ENCODE measurements around the gene PAQR6. TPM values are rescaled to one million over a fixed set of nuclear protein-coding genes. Genes with fewer than 3 reads are reported as not detected.

The PAQR6 gene
- total RNA-seq, 1 experiment from 2014 or later: 7.2 TPM

DNA sequence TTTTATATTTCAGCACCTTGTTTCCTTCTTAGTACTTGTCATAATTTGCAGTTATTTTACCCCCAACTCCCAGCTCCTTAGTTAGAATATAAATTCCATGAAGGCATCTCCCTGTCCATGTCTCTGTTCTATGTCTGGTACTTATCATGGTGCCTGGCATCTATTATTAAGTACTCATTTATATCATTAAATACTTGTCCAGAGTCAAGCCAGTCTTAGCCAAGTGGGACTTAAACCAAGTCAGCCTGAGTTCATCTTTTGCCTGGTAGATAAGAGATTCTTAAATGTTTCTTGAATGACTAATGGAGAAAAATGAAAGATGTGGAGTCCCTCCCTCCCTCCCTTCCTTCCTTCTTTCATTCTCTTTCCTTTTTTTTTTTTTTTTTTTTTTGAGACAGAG, 44.5 kb downstream of the PAQR6 start:
- intact Hi-C loops (cut with micrococcal nuclease): no loop called here
- ChIA-PET CTCF (no interaction called here), POLR2A (ENCODE audit: unreplicated experiment) (no interaction called here)
- H3K4me2 ChIP-seq (ENCODE audit: low read length): peak overlapping the region; percentile 12; the same call in 1 of the 2 replicates
- H3K9ac ChIP-seq (ENCODE audit: low read length): no peak overlapping the region
- H3K27me3 ChIP-seq (ENCODE audit: low read length): no peaks in the 10 kb centered on the region
- no peaks in the 10 kb centered on the region for H4K20me1 ChIP-seq (ENCODE audit: low read length)
- ATAC-seq (peak; percentile 55), DNase-seq (peak; percentile 44)
- no peak overlapping the region for H2AFZ ChIP-seq (ENCODE audit: low read length)
- no peaks in the 10 kb centered on the region for H3K9me2 ChIP-seq (replicated peaks; ENCODE audit: low read length)
- peaks cover 4% of the 10 kb centered on the region for H3F3A ChIP-seq (ENCODE audit: low read length, unreplicated experiment)
- peaks cover 41% of the 10 kb centered on the region for H3K79me2 ChIP-seq (ENCODE audit: low read length)
- H3K27ac ChIP-seq (ENCODE audit: low read length): no peak overlapping the region
- no peak overlapping the region for H3K4me3 ChIP-seq (ENCODE audit: low read length)
- no TSS peak for BruUV-seq (replicated peaks)
- H3K9me3 ChIP-seq (ENCODE audit: low read length): no peaks in the 10 kb centered on the region
- H3K36me3 ChIP-seq (ENCODE audit: low read depth, low read length): peaks cover 24% of the 10 kb centered on the region
- TF ChIP-seq, protein P1, sequence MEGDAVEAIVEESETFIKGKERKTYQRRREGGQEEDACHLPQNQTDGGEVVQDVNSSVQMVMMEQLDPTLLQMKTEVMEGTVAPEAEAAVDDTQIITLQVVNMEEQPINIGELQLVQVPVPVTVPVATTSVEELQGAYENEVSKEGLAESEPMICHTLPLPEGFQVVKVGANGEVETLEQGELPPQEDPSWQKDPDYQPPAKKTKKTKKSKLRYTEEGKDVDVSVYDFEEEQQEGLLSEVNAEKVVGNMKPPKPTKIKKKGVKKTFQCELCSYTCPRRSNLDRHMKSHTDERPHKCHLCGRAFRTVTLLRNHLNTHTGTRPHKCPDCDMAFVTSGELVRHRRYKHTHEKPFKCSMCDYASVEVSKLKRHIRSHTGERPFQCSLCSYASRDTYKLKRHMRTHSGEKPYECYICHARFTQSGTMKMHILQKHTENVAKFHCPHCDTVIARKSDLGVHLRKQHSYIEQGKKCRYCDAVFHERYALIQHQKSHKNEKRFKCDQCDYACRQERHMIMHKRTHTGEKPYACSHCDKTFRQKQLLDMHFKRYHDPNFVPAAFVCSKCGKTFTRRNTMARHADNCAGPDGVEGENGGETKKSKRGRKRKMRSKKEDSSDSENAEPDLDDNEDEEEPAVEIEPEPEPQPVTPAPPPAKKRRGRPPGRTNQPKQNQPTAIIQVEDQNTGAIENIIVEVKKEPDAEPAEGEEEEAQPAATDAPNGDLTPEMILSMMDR (conservative IDR thresholded peaks at IDR 0.05; ENCODE audit: low read depth, low read length): no peak
- TF ChIP-seq EZH2phosphoT487 (IDR thresholded peaks at IDR 0.05; ENCODE audit: borderline replicate concordance, low read length) (no peak), EZH2 (IDR thresholded peaks at IDR 0.05; ENCODE audit: low read length, unreplicated experiment) (no peak)
- H3K4me1 ChIP-seq (ENCODE audit: insufficient read depth, low read length): peaks cover 12% of the 10 kb centered on the region

DNA sequence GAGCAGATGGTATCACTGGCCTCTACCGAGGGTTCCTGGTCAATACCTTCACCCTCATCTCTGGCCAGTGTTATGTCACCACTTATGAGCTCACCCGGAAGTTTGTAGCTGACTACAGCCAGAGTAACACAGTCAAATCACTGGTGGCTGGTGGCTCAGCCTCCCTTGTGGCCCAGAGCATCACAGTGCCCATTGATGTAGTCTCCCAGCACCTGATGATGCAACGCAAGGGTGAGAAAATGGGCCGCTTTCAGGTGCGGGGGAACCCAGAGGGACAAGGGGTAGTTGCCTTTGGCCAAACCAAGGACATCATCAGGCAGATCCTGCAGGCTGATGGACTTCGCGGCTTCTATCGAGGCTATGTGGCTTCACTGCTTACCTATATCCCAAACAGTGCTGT, 47.8 kb downstream of the PAQR6 start:
- POLR2A ChIA-PET (ENCODE audit: unreplicated experiment): no interaction called here
- Histone ChIP-seq H3K36me3 (ENCODE audit: low read depth, low read length) (peaks cover 19% of the 10 kb centered on the region), H3K9ac (ENCODE audit: low read length) (no peak overlapping the region), H4K20me1 (ENCODE audit: low read length) (no peaks in the 10 kb centered on the region), H3K27me3 (ENCODE audit: low read length) (no peaks in the 10 kb centered on the region), H3F3A (ENCODE audit: low read length, unreplicated experiment) (peaks cover 4% of the 10 kb centered on the region), H3K4me3 (ENCODE audit: low read length) (no peak overlapping the region), H3K27ac (ENCODE audit: low read length) (no peak overlapping the region), H2AFZ (ENCODE audit: low read length) (no peak overlapping the region), H3K79me2 (ENCODE audit: low read length) (peaks cover 65% of the 10 kb centered on the region), H3K4me2 (ENCODE audit: low read length) (no peak overlapping the region), H3K4me1 (ENCODE audit: insufficient read depth, low read length) (peaks cover 12% of the 10 kb centered on the region), H3K9me2 (replicated peaks; ENCODE audit: low read length) (no peaks in the 10 kb centered on the region), H3K9me3 (ENCODE audit: low read length) (no peaks in the 10 kb centered on the region)
- ATAC-seq (no peak), DNase-seq (no peak)
- intact Hi-C loops (cut with micrococcal nuclease): no loop called here
- CTCF ChIA-PET: no interaction called here
- BruUV-seq (replicated peaks): no TSS peak
- TF ChIP-seq EZH2 (IDR thresholded peaks at IDR 0.05; ENCODE audit: low read length, unreplicated experiment) (no peak), EZH2phosphoT487 (IDR thresholded peaks at IDR 0.05; ENCODE audit: borderline replicate concordance, low read length) (no peak)
- TF ChIP-seq, protein P1 (conservative IDR thresholded peaks at IDR 0.05; ENCODE audit: low read depth, low read length): no peak

DNA sequence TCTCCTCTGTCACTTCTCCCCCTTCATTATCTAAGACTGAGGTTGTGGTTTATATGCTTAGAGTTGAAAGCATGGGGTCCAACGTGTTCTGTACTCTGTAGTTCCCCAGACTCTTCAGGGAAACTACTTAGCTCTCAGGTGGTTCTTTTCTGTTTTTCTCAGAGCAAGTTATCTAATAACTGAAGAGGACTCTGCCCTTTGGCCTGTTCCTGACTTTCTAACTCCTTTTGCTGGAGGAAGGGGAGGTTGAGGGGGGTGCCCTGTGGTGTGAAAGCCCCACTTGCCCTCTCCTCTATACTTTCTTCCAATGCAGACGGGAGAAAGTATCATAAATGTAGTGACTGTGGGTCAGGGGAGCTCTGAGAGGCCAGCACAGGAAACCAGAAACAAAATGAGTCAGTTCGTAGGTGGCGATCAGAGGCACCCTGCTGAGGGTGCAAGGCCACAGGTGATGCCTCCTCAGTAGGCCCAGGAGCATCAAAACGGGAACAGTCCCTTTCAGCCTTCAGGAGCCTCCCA, 49.0 kb downstream of the PAQR6 start:
- H3K79me2 ChIP-seq (ENCODE audit: low read length): peaks cover 74% of the 10 kb centered on the region

More for the DNA sequence above, 49.0 kb downstream of the PAQR6 start:
- POLR2A ChIA-PET (ENCODE audit: unreplicated experiment): no interaction called here
- Histone ChIP-seq H3K4me2 (ENCODE audit: low read length) (no peak overlapping the region), H3K9me2 (replicated peaks; ENCODE audit: low read length) (no peaks in the 10 kb centered on the region), H3K27ac (ENCODE audit: low read length) (no peak overlapping the region), H3K9me3 (ENCODE audit: low read length) (no peaks in the 10 kb centered on the region), H3K36me3 (ENCODE audit: low read depth, low read length) (peaks cover 19% of the 10 kb centered on the region), H3K4me1 (ENCODE audit: insufficient read depth, low read length) (peaks cover 12% of the 10 kb centered on the region), H2AFZ (ENCODE audit: low read length) (no peak overlapping the region), H3K4me3 (ENCODE audit: low read length) (no peak overlapping the region), H3K9ac (ENCODE audit: low read length) (no peak overlapping the region), H3K27me3 (ENCODE audit: low read length) (no peaks in the 10 kb centered on the region), H4K20me1 (ENCODE audit: low read length) (no peaks in the 10 kb centered on the region; the same call in 1 of the 2 replicates), H3F3A (ENCODE audit: low read length, unreplicated experiment) (peaks cover 4% of the 10 kb centered on the region)
- intact Hi-C loops (cut with micrococcal nuclease): no loop called here
- ATAC-seq (no peak), DNase-seq (no peak)
- no TSS peak for BruUV-seq (replicated peaks)
- no peak for TF ChIP-seq EZH2 (IDR thresholded peaks at IDR 0.05; ENCODE audit: low read length, unreplicated experiment)
- TF ChIP-seq EZH2phosphoT487 (IDR thresholded peaks at IDR 0.05; ENCODE audit: borderline replicate concordance, low read length): no peak
- TF ChIP-seq, protein P1 (conservative IDR thresholded peaks at IDR 0.05; ENCODE audit: low read depth, low read length): no peak
- CTCF ChIA-PET: no interaction called here

Data from PC-3 (cell line).